Activated CD4-positive, alpha-beta memory T cell treated with anti-CD3 and anti-CD28 coated beads for 36 hours (primary cell): Measurements from ENCODE around the gene CRYBG2. TPM values are rescaled to one million over a fixed set of nuclear protein-coding genes. Genes with fewer than 3 reads are reported as not detected.
A peak's percentile ranks its signal among the peaks of the same experiment; 100 is the strongest.
"Not testable (repeated sequence)": the region's sequence is repeated elsewhere in the genome, so short reads cannot be mapped to it uniquely, and the experiment has no call there.

Experiments
- CTCF ChIA-PET: fragments of 350-600 bp; sonication (Branson Sonifier 250); formaldehyde crosslinking; loops from one replicate; lab custom pipeline; 2021; ENCODE audit warnings: antibody characterized with exemption, inconsistent platforms; lab: Charles Lee
- POLR2A ChIA-PET: fragments of 350-600 bp; sonication (Branson Sonifier 250); formaldehyde crosslinking; loops from one replicate; lab custom pipeline; 2021; ENCODE audit warnings: antibody characterized with exemption; lab: Charles Lee
- DNase-seq: peaks from one replicate; pipeline ENCODE4 v3.0.0-alpha.2; 2020
- H3K27ac Mint-ChIP-seq: one replicate; pipeline ENCODE4 v1.8.0; 2021; ENCODE audit warnings: mixed read lengths
- H3K27me3 Mint-ChIP-seq: one replicate; pipeline ENCODE4 v1.8.0; 2021; ENCODE audit warnings: mixed read lengths
- H3K36me3 Mint-ChIP-seq: one replicate; pipeline ENCODE4 v1.8.0; 2021; ENCODE audit warnings: mixed read lengths
- H3K4me1 Mint-ChIP-seq: one replicate; pipeline ENCODE4 v1.8.0; 2021; ENCODE audit warnings: low read depth, mixed read lengths
- H3K4me3 Mint-ChIP-seq: one replicate; pipeline ENCODE4 v1.8.0; 2021; ENCODE audit warnings: mild to moderate bottlenecking, mixed read lengths
- H3K9me3 Mint-ChIP-seq: one replicate; pipeline ENCODE4 v1.8.0; 2021; ENCODE audit warnings: mixed read lengths
- intact Hi-C: fragments of 100-400 bp; cut with micrococcal nuclease; formaldehyde crosslinking; loops from one replicate; pipeline ENCODE4 v1.15.1; 2023
- total RNA-seq, 2 experiments: library from RNA; stranded (reverse); gene quantifications; one replicate each; pipeline ENCODE4 v1.2.3, GENCODE V29; 2021

The CRYBG2 gene
- total RNA-seq, 2 experiments from 2014 or later: 1.3 to 1.6 TPM

DNA sequence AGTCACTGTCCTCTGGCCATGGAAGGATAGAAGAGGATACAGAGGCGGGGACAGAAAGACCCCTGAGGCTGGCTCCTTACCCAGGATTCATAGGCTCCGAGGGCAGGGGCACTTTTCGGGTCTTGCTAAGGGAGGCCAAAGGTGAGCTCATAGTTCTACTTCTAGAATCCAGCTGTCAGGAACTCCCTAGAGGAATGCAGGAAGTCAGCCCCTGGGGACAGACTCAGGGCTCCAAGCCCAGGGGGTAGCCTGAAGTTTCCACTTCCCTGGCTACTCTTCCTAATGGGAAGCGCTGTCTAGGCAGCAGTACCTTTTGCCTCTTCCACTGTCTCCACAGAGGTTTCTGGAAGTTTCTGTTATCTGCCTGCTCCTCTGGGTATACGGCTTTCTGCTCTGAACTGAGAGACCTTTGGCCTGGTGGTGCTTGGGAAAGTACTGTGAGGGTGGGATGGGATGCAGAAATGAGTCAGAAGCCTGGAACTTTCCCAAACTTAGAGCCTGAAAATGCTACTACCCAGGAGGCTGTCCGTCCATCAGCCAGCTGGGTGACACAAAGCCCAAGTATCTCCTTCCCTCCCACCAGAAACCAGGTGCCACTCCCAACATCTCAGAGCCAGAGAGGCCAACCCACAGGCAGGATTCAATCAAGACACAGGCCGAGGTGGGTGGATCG, 51.1 kb downstream of the CRYBG2 start:
- no peak overlapping the region for H3K4me3 Mint-ChIP-seq
- H3K27me3 Mint-ChIP-seq: no peaks in the 10 kb centered on the region
- ChIA-PET CTCF (interaction anchor here (1.2 to 1.9 kb wide), 2 partner anchors 14 to 18 kb away, joined by 4 to 5 read pairs; no protein-coding TSS in a partner anchor), POLR2A (interaction anchor here (1.4 kb wide), 1 partner anchor 12 kb away, joined by 3 read pairs; no protein-coding TSS in a partner anchor)
- DNase-seq: no peak
- H3K9me3 Mint-ChIP-seq: no peaks in the 10 kb centered on the region
- H3K36me3 Mint-ChIP-seq: no peaks in the 10 kb centered on the region
- intact Hi-C loops: no loop called here
- H3K4me1 Mint-ChIP-seq: peaks cover 28% of the 10 kb centered on the region
- H3K27ac Mint-ChIP-seq: peak overlapping the region; percentile 19

DNA sequence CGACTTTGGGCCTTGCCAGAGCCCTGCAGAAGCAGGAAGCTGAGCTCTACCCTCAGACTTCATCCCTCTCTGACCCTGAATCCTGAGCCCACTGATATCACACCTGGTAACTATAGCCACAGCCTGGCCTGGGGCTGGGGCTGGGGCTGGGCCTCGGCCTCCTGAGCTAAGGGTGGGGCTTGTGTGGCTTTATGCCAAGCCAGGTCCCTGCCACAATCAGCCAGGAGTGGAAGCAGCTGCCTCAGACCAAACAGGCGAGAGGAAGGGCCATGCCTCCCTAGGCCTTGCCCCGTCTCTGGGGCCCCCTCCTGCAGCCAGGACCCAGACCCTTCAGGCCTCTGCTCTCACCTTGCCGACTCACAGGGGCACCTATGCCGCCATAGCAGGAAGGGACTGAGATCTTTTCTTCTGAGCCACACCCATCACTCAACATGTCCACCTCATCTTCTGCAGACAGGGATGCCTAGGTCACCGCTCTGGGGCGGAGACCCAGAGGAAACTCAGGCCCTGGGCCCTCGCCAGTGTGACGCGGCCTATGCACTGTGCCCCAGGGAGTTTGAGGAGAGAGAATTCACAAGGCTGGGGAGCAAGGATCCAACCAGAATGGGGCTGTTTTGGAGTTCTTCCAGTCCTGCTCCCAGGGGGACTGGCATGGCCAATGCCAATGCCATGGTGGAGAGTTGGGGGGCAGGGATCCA, 53.2 kb downstream of the CRYBG2 start:
- POLR2A ChIA-PET: interaction anchor here (1.2 kb wide), 1 partner anchor 21 kb away, joined by 3 read pairs; no protein-coding TSS in a partner anchor
- Mint-ChIP-seq H3K27ac (no peak overlapping the region), H3K36me3 (no peaks in the 10 kb centered on the region), H3K4me3 (no peak overlapping the region), H3K4me1 (peaks cover 13% of the 10 kb centered on the region), H3K27me3 (no peaks in the 10 kb centered on the region), H3K9me3 (no peaks in the 10 kb centered on the region)
- intact Hi-C loops: no loop called here
- no peak for DNase-seq
- CTCF ChIA-PET: interaction anchor here (0.6 to 1.9 kb wide), 3 partner anchors 12 to 298 kb away, joined by 3 to 5 read pairs (median 3); no protein-coding TSS in a partner anchor

DNA sequence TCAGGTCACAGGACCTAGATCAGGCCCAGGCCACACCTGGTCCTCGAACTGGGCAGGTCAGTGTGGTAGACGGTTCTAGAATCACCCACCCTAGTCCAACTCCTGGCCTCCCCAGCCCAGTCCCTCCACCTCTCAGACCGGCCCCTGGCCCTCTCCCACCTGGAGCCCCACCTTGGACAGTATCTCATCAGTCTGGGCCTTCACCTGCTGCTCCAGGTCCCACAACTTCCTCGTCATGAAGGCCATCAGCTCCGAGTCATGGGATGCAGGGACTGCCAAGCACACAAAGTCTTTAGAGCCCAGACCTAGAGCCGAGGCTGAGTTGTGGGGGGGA, 56.2 kb downstream of the CRYBG2 start:
- H3K27me3 Mint-ChIP-seq: no peaks in the 10 kb centered on the region
- intact Hi-C loops: no loop called here
- ChIA-PET CTCF (no interaction called here), POLR2A (no interaction called here)
- no peak overlapping the region for H3K4me3 Mint-ChIP-seq
- no peaks in the 10 kb centered on the region for H3K9me3 Mint-ChIP-seq
- peaks cover 2% of the 10 kb centered on the region for H3K36me3 Mint-ChIP-seq
- H3K4me1 Mint-ChIP-seq: peaks cover 7% of the 10 kb centered on the region
- DNase-seq: no peak
- no peak overlapping the region for H3K27ac Mint-ChIP-seq

DNA sequence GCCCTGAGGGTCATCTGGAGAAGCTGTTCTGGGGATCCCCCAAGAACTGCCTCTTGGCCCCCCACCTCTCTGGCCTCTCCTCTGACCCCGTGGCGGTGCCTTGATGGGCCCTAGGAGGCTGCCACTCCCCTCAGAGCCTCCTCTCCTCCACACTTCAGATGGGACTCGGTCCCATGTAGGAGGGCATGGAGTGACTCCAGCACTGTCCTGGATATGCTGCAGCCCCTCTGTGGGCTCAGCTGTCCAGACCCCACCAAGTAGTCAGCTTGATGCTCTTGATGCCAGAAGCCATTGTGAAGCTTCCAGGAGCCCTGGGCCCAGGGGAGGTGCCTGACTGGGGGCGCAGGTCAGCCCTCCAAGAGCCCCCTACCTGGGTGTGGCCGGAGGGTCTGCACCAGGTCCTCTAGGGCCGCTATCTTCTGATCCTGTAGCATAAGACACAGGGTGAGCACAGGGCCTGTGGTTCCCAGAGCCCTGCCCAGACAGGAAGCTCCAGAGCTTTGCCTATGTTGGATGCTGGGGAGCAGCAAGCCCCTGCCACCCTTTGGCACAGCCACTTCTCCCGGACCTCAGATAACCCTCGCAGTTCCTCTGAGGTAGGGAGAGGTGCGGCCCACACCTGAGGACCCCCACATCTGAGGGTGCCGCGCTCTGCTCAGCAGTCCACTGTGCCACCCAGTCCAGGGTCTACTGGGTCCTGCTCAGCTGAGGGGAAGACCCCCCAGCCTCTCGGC, 56.7 kb downstream of the CRYBG2 start:
- intact Hi-C loops: no loop called here
- Mint-ChIP-seq H3K27ac (no peak overlapping the region), H3K4me3 (no peak overlapping the region), H3K27me3 (no peaks in the 10 kb centered on the region), H3K36me3 (peaks cover 2% of the 10 kb centered on the region), H3K9me3 (no peaks in the 10 kb centered on the region), H3K4me1 (peaks cover 7% of the 10 kb centered on the region)
- ChIA-PET CTCF (interaction anchor here (1.5 kb wide), 1 partner anchor 66 kb away, joined by 3 read pairs; no protein-coding TSS in a partner anchor), POLR2A (interaction anchor here (1.1 kb wide), 1 partner anchor 10 kb away, joined by 4 read pairs; the partner anchor contains the start of gene UBXN11)
- DNase-seq: no peak

DNA sequence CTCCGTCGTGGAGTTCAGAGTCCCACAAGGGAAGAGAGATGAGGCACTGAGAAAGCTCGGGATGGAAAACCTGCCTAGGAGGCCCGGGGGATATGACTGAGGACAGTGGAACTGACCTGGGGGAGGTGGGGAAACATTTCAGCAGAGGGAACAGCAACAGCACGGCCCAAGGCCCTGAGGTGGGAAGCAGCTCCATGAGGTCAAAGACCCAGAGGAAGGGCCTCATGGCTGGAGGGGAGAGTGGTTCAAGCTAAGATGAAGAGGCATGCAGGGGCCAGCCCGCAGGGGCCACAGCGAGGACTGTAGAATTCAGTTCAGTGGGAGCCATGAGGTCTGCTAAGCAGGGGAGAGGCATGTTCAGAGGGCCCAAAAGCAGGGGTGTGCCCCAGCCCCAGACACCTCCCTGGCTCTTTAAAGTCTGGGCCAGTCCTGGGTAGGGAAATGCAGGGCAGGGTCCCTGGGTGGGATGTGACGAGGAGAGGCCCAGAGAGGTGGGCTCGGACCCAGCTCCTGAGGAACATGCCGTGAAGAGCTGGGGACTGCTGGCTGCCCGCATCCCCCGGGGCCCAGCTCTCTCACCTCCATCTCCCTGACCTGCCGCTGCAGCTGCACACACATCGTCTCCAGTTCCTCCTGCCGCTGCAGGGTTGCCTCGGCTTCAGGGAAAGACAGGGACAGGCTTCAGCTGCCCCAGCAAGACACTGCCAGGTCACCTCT, 57.4 kb downstream of the CRYBG2 start:
- no peaks in the 10 kb centered on the region for H3K9me3 Mint-ChIP-seq
- H3K36me3 Mint-ChIP-seq: peaks cover 2% of the 10 kb centered on the region
- no peak for DNase-seq
- intact Hi-C loops: no loop called here
- H3K27ac Mint-ChIP-seq: no peak overlapping the region
- no peaks in the 10 kb centered on the region for H3K27me3 Mint-ChIP-seq
- ChIA-PET CTCF (interaction anchor here (0.6 to 1.5 kb wide), 2 partner anchors 21 to 67 kb away, joined by 3 read pairs; no protein-coding TSS in a partner anchor), POLR2A (interaction anchor here (1.1 kb wide), 1 partner anchor 10 kb away, joined by 4 read pairs; the partner anchor contains the start of gene UBXN11)
- peaks cover 13% of the 10 kb centered on the region for H3K4me1 Mint-ChIP-seq
- H3K4me3 Mint-ChIP-seq: no peak overlapping the region

DNA sequence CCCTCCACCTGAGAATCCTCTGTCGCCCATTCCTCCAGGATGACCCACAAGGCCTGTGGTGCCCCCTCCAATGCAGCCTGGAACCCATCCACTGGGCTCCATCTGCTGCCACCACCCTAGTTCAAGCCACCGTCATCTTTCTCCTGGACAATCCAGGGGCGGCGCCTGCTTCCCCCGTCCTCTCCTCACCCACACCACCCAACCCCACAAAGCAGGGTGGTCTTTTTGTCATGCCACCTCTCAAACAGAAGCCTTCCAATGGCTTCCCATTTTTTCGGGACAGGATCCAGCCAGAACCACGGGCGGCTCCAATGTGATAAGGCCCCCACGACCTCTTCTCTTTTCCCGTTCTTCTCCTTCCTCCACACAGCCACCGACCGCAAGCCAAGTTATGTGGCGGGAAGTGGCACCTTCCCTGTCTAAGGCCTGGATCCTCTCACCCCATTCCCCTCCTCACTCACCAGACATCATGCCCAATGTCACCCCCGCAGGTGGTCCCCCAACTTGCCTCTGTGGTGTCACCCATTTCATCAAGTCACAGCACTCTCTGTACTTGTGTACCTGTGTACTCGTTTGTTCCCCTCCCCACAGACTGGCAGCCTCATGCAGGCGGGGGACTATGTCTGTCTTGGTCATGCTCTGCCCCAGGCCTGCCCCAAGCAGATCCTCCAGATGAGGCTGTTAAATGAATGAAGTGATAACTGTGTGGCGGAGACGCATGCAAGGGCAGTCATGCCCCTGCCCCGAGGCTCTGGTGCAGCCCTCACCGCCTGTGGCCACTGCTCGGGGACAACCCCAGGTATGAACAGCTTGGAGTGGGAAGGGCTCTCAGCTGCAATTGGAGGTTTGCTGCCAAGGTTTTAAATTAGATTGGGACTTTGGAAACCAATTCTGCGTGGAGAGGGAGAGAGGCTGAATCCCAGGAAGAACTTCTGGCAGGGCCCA, 58.5 kb downstream of the CRYBG2 start:
- Mint-ChIP-seq H3K27me3 (no peaks in the 10 kb centered on the region), H3K27ac (no peak overlapping the region), H3K4me1 (peaks cover 21% of the 10 kb centered on the region), H3K36me3 (peaks cover 2% of the 10 kb centered on the region), H3K4me3 (no peak overlapping the region), H3K9me3 (no peaks in the 10 kb centered on the region)
- CTCF ChIA-PET: interaction anchor here (1.5 kb wide), 1 partner anchor 68 kb away, joined by 3 read pairs; no protein-coding TSS in a partner anchor
- POLR2A ChIA-PET: no interaction called here
- no peak for DNase-seq
- intact Hi-C loops: no loop called here

DNA sequence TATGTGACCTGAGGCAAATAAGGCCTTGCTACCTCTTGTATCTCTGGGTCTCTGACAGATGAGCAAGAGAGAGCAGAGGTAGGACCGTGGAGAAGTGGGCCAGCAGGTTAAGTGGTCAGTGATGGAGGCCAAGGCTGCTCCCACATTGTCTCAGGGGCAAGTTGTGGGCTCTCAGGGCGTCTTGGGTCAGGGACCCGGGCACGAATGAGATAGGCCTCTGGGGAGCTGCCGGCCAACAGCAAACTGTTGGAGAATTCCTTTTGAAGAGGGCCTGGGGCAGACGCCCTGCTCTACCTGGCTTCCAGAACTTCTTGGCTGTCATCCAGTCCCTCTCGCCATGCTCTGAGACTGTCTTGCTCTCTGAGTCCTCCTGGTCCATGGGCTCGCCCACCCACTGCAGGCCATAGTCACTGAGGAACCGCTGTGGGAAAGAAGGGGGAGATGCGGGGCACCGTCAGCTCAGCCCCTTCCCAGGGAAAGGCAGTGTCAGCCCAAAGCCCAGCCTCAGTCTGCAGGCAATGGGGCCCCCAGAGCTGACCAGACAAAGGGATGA, 59.9 kb downstream of the CRYBG2 start:
- CTCF ChIA-PET: interaction anchor here (0.7 kb wide), 1 partner anchor 28 kb away, joined by 3 read pairs; no protein-coding TSS in a partner anchor
- no peaks in the 10 kb centered on the region for H3K27me3 Mint-ChIP-seq
- H3K4me1 Mint-ChIP-seq: peaks cover 31% of the 10 kb centered on the region
- peaks cover 2% of the 10 kb centered on the region for H3K36me3 Mint-ChIP-seq
- POLR2A ChIA-PET: no interaction called here
- no peaks in the 10 kb centered on the region for H3K9me3 Mint-ChIP-seq
- H3K27ac Mint-ChIP-seq: no peak overlapping the region
- no peak overlapping the region for H3K4me3 Mint-ChIP-seq
- intact Hi-C loops: no loop called here
- no peak for DNase-seq

DNA sequence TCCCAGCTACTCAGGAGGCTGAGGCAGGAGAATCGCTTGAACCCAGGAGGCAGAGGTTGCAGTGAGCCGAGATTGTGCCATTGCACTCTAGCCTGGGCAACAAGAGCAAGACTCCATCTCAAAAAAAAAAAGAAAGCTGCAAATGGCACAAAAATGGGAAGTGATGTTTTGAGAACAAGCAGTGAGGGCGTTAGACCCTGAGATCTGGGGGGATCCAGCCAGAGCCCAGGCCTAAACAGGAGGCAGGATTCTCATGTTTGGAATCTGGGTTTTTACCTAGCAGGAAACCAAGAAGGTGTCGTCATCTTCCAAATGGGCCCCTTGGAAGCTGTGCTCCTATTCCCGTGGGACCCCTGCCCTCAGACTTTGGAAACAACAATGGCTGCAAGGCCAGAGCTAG, 61.2 kb downstream of the CRYBG2 start:
- H3K4me3 Mint-ChIP-seq, POLR2A ChIA-PET, H3K9me3 Mint-ChIP-seq: not testable (repeated sequence)

DNA sequence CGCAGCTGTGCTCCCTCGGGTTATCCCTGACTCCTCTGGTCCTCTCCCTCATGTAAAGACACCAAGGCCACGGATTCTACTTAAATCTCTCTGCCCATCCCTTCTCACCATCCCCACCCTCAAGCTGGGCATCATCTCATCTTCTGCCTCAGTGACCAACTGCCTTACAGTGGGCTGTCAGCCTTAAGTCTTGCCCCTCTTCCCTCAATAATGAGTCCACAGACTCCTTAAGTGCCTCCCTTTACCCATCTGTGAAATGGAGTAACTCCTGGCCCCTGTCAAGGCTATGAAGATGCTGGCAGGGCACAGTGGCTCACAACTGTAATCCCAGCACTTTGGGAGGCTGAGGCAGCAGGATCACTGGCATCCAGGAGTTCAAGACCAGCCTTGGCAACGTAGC, 62.0 kb downstream of the CRYBG2 start:
- POLR2A ChIA-PET: no interaction called here
- intact Hi-C loops: no loop called here
- H3K9me3 Mint-ChIP-seq: no peaks in the 10 kb centered on the region

More for the DNA sequence above, 61.2 kb downstream of the CRYBG2 start:
- H3K27ac Mint-ChIP-seq: peak overlapping the region; percentile 3
- intact Hi-C loops, H3K27me3 Mint-ChIP-seq, DNase-seq, H3K36me3 Mint-ChIP-seq: not testable (repeated sequence)
- CTCF ChIA-PET: interaction anchor here (0.7 kb wide), 1 partner anchor 58 kb away, joined by 3 read pairs; no protein-coding TSS in a partner anchor
- peaks cover 44% of the 10 kb centered on the region for H3K4me1 Mint-ChIP-seq

DNA sequence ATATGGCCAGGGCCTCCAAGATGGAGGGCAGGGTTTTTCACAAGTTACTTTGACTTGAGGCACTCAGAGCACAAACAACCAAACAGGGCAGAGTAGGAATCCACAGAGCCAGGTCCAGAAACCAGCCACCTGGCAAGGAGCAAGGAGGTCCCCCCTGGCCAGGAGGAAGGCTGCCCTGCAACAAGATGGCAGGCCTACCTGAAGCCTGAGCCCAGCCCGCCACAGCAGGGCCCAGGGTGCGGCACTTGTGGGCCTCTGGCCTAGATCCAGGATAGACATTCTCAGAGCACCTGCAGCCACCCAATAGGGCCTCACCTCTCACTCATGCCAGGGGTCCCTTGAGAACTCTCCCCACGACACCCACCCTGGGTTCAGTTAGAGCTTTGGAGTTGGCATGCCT, 62.5 kb downstream of the CRYBG2 start:
- DNase-seq: no peak
- intact Hi-C loops: no loop called here
- CTCF ChIA-PET: no interaction called here
- Mint-ChIP-seq H3K36me3 (peaks cover 2% of the 10 kb centered on the region), H3K27ac (peak overlapping the region; percentile 99), H3K4me3 (no peak overlapping the region), H3K27me3 (no peaks in the 10 kb centered on the region), H3K9me3 (no peaks in the 10 kb centered on the region), H3K4me1 (peaks cover 55% of the 10 kb centered on the region)
- POLR2A ChIA-PET: interaction anchor here (5.0 kb wide), 1 partner anchor 15 kb away, joined by 58 read pairs; the partner anchor contains the start of gene UBXN11

More for the DNA sequence above, 62.0 kb downstream of the CRYBG2 start:
- no peak for DNase-seq
- Mint-ChIP-seq H3K27ac (peak overlapping the region; percentile 54), H3K27me3 (no peaks in the 10 kb centered on the region), H3K4me3 (no peak overlapping the region), H3K36me3 (peaks cover 2% of the 10 kb centered on the region), H3K4me1 (peaks cover 51% of the 10 kb centered on the region)
- CTCF ChIA-PET: interaction anchor here (0.7 kb wide), 1 partner anchor 30 kb away, joined by 3 read pairs; no protein-coding TSS in a partner anchor
